ENCODE data around the gene TMPRSS4. TPM values are rescaled to one million over a fixed set of nuclear protein-coding genes. Genes with fewer than 3 reads are reported as not detected.

Gene TMPRSS4
- total and polyA plus RNA-seq, 9 of the 15 experiments (the other 6 are each of a cell fraction or from before 2014, with no cell fraction given), result 4.0 to 10.0 (median 5.6) TPM

DNA sequence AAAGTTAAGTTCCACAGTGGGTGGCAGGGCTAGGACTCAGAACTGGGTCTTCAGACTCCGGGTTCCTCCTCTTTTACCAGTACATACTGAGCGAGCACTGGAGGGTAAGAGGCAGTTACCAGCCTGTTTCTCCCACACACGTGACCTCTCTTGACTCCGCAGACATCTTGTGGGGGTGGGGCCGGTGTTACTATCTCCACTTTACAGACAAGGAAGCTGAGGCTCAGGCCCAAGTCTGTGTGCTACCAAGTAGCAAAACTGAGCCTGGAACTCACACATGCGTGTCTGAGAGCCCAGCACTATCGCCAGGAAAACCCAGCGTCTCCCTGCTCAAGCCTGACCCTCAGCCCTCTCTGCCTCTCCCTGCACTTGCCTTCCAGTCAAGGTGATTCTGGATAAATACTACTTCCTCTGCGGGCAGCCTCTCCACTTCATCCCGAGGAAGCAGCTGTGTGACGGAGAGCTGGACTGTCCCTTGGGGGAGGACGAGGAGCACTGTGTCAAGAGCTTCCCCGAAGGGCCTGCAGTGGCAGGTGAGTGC lies 25.9 kb downstream of the TMPRSS4 start (continued):
- peak; percentile 41 for TF ChIP-seq JUND (IDR thresholded peaks at IDR 0.05; ENCODE audit: borderline replicate concordance, low read depth, low read length)
- no peak; the same call in 2 of the 3 replicates for TF ChIP-seq JUND (tag; IDR thresholded peaks at IDR 0.05; ENCODE audit: borderline replicate concordance, low read depth, low read length)
- no peak for TF ChIP-seq MEF2D (tag; conservative IDR thresholded peaks at IDR 0.05; ENCODE audit: low read depth)
- TF ChIP-seq, protein P1, sequence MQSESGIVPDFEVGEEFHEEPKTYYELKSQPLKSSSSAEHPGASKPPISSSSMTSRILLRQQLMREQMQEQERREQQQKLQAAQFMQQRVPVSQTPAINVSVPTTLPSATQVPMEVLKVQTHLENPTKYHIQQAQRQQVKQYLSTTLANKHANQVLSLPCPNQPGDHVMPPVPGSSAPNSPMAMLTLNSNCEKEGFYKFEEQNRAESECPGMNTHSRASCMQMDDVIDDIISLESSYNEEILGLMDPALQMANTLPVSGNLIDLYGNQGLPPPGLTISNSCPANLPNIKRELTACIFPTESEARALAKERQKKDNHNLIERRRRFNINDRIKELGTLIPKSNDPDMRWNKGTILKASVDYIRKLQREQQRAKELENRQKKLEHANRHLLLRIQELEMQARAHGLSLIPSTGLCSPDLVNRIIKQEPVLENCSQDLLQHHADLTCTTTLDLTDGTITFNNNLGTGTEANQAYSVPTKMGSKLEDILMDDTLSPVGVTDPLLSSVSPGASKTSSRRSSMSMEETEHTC (IDR thresholded peaks at IDR 0.05), result no peak
- no peak for TF ChIP-seq ZNF263 (CRISPR knock-in tag; IDR thresholded peaks at IDR 0.05; ENCODE audit: borderline replicate concordance)
- no peak for TF ChIP-seq NFIX (CRISPR knock-in tag; IDR thresholded peaks at IDR 0.05; ENCODE audit: low read depth)
- no peak for TF ChIP-seq ZKSCAN8 (CRISPR knock-in tag; IDR thresholded peaks at IDR 0.05)
- TF ChIP-seq TCF7L2 (IDR thresholded peaks at IDR 0.05; ENCODE audit: low read depth, low read length), result no peak
- TF ChIP-seq, protein P2, sequence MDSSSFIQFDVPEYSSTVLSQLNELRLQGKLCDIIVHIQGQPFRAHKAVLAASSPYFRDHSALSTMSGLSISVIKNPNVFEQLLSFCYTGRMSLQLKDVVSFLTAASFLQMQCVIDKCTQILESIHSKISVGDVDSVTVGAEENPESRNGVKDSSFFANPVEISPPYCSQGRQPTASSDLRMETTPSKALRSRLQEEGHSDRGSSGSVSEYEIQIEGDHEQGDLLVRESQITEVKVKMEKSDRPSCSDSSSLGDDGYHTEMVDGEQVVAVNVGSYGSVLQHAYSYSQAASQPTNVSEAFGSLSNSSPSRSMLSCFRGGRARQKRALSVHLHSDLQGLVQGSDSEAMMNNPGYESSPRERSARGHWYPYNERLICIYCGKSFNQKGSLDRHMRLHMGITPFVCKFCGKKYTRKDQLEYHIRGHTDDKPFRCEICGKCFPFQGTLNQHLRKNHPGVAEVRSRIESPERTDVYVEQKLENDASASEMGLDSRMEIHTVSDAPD (CRISPR knock-in tag; IDR thresholded peaks at IDR 0.05), result no peak
- TF ChIP-seq TARDBP (IDR thresholded peaks at IDR 0.05), result no peak
- TF ChIP-seq SIN3A (IDR thresholded peaks at IDR 0.05; ENCODE audit: borderline replicate concordance in 2 of 2, control insufficient read depth in 1 of 2, low read depth in 2 of 2, low read length in 2 of 2), result no peak
- TF ChIP-seq RUNX1 (IDR thresholded peaks at IDR 0.05; ENCODE audit: low read depth), result no peak
- peak; percentile 87 for TF ChIP-seq NCOR1 (IDR thresholded peaks at IDR 0.05)
- TF ChIP-seq ZNF408 (CRISPR knock-in tag; IDR thresholded peaks at IDR 0.05; ENCODE audit: low read depth), result no peak
- TF ChIP-seq ZNF699 (CRISPR knock-in tag; IDR thresholded peaks at IDR 0.05; ENCODE audit: insufficient replicate concordance), result no peak
- TF ChIP-seq SUPT5H (IDR thresholded peaks at IDR 0.05), result peak; percentile 51; the same call in 1 of the 2 replicates
- TF ChIP-seq ZNF830 (CRISPR knock-in tag; IDR thresholded peaks at IDR 0.05), result no peak
